Skin epidermis (tissue), 12 donors: ENCODE measurements around the gene SLC35B2.

Experiments used
- H3K27ac ChIP-seq, 21 experiments: fragments of 200-600 bp; sonication (generic) in 11 of 21; one replicate each; pipeline ENCODE4 v1.5.0; 2020; ENCODE audit warnings: mild to moderate bottlenecking in 3 of 21, inconsistent platforms in 2 of 21, moderate library complexity in 2 of 21
- H3K4me3 ChIP-seq, 7 experiments: fragments of 200-600 bp; sonication (generic) in 2 of 7; one replicate each; pipeline ENCODE4 v1.5.0; 2020; ENCODE audit warnings: inconsistent platforms in 2 of 7, mild to moderate bottlenecking in 2 of 7, moderate library complexity in 1 of 7

SLC35B2 gene, protein sequence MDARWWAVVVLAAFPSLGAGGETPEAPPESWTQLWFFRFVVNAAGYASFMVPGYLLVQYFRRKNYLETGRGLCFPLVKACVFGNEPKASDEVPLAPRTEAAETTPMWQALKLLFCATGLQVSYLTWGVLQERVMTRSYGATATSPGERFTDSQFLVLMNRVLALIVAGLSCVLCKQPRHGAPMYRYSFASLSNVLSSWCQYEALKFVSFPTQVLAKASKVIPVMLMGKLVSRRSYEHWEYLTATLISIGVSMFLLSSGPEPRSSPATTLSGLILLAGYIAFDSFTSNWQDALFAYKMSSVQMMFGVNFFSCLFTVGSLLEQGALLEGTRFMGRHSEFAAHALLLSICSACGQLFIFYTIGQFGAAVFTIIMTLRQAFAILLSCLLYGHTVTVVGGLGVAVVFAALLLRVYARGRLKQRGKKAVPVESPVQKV

DNA sequence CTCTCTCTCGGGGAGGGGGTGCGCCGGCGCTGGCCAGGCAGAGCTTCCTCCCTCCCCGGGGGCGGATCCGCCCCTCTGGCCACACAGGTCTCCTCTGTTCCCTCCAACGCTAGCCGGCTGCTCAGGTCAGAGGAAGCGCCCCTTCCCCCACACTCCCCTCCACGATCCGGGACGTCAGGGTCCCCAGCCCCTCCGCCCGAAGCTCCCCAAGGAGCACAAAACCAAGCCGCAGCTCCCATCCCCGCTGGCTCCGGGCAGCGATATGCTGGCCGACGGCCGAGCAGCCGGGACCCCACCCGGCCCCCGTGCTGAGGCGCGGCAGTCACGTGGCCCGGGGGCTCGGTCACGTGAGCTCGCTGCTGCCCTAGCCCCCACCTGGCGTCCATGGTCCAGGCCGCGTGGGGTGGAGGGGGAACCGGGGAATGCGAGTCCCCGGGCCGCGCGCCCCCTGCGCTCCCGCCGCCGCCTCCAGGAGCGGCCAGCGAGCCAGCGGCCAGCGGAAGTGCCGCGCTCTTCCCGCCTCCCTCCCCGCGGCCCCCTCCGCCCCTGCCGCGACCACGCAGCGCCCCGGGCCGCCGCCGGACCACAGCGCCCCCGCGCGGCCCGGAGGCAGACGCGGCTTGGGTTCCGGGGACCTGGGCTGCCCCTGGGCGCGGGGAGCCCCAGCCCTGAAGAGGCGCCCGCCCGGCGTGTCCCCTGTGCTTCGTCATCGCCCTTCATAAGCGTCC, at the start of gene SLC35B2:
Gene SLC35B2 (minus strand): TSS at position 504 of the 728 bp plus-strand sequence. CDS start 118 bp downstream, at position 386.
- peak within 1 kb of the TSS; percentile 65 to 96 (median 76) for H3K4me3 ChIP-seq

GRCh38 chr6:44306710-44307109, 49.4 kb upstream of the SLC35B2 start:
- H3K4me3 ChIP-seq: no peak overlapping the region
- no peak overlapping the region for H3K27ac ChIP-seq

More for the DNA sequence above, at the start of gene SLC35B2:
- H3K27ac ChIP-seq: peak within 1 kb of the TSS; percentile 62 to 96 (median 90)

DNA sequence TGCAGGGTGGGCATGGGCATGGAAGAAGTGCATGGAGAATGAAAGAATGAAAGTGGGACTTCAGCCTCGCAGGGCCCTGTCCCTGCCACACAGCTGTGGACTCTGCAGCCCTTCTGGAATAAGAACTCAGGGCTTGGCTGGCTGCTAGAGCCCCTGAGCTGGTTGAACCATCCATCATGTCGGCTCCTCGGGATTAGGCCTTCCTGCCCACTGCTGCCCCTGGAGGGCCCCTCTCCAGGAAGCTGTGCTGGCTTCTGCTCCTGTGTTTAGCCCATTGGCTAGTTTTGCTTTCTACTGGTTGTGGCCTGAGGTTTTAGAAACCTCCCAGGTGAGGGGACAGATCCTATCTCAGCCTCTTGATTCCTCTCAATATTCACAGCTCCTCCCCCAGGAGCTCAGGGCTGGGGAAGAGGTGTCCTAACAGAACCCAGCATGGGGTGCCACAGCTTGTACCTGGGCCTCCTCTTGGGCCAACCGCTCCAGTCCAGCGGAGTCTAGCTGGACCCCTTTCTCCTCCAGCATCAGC, 47.9 kb upstream of the SLC35B2 start:
- Histone ChIP-seq H3K4me3 (no peak overlapping the region), H3K27ac (no peak overlapping the region)

- Histone ChIP-seq H3K4me3 (no peak overlapping the region), H3K27ac (no peak overlapping the region)
Observed at GRCh38 chr6:44304282-44305199, 47.2 kb upstream of the SLC35B2 start.

- Histone ChIP-seq H3K4me3 (no peak overlapping the region), H3K27ac (no peak overlapping the region)
Observed at GRCh38 chr6:44303842-44304241, 46.5 kb upstream of the SLC35B2 start.

- Histone ChIP-seq H3K27ac (no peak overlapping the region), H3K4me3 (no peak overlapping the region)
Observed at GRCh38 chr6:44302856-44303255, 45.5 kb upstream of the SLC35B2 start.

- H3K27ac ChIP-seq: no peak overlapping the region
- H3K4me3 ChIP-seq: no peak overlapping the region
Observed at GRCh38 chr6:44301782-44302564, 44.6 kb upstream of the SLC35B2 start.

DNA sequence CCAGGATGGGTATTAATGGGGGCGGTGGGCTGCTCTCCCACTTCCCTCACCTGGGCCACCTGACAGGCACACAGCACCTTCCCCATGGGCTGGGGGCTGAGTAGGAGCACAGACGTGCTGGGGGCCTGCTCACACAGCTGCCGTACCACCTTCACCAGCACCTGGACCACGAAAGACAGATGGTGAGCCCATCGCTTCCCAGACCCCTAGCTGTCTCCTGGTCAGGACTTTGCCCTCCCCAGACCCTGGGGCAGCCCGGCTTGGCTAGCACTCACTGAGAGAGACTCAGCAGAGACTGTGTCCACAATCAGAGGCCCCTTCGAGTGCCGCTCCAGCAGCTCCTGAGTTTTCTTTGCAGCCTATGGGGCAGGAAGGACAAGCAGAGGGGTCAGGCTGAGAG, 43.8 kb upstream of the SLC35B2 start:
- H3K27ac ChIP-seq: no peak overlapping the region

GRCh38 chr6:44300292-44300823, 43.0 kb upstream of the SLC35B2 start:
- Histone ChIP-seq H3K27ac (no peak overlapping the region), H3K4me3 (no peak overlapping the region)

More for the DNA sequence above, 43.8 kb upstream of the SLC35B2 start:
- H3K4me3 ChIP-seq: no peak overlapping the region

- Histone ChIP-seq H3K27ac (no peak overlapping the region), H3K4me3 (no peak overlapping the region)
Observed at GRCh38 chr6:44298864-44299263, 41.5 kb upstream of the SLC35B2 start.

DNA sequence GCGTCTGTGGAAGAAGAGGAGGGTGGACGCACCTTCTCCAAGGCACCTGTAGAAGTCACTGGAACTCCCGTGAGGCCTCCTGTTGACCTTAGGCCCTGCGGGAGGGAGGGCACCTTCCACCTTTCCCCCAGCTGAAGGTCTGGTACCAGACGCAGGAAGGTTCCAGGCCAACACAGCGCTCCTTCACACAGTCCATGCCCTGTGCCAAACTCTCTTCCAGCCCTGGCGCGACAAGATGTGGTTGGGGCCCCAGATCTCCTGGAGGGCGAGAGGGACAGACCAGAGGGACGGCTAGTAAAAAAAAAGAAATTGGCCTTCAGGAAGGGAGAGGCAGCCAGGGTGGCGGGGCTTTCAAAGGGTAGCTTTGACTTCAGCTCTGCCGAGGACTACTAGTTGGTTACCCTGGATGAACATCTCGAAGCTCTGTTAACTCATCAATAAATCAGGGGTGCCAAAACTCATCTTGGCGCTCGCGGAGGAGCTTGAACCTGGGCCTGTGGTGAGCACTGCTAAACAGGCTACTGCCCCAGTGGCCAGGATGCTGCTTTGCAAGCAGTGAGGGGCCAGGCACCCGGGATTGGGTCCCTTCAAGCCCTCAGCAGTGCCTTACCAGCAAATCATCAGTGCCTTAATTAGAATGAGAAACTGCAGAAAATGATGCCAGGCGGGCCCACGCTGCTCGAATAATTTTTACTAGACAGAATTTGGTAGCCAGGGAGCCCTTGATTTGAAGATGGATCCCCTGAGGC, 40.9 kb upstream of the SLC35B2 start:
- Histone ChIP-seq H3K27ac (no peak overlapping the region), H3K4me3 (peak overlapping the region in 2 of 7 experiments; percentile 17 to 44)

DNA sequence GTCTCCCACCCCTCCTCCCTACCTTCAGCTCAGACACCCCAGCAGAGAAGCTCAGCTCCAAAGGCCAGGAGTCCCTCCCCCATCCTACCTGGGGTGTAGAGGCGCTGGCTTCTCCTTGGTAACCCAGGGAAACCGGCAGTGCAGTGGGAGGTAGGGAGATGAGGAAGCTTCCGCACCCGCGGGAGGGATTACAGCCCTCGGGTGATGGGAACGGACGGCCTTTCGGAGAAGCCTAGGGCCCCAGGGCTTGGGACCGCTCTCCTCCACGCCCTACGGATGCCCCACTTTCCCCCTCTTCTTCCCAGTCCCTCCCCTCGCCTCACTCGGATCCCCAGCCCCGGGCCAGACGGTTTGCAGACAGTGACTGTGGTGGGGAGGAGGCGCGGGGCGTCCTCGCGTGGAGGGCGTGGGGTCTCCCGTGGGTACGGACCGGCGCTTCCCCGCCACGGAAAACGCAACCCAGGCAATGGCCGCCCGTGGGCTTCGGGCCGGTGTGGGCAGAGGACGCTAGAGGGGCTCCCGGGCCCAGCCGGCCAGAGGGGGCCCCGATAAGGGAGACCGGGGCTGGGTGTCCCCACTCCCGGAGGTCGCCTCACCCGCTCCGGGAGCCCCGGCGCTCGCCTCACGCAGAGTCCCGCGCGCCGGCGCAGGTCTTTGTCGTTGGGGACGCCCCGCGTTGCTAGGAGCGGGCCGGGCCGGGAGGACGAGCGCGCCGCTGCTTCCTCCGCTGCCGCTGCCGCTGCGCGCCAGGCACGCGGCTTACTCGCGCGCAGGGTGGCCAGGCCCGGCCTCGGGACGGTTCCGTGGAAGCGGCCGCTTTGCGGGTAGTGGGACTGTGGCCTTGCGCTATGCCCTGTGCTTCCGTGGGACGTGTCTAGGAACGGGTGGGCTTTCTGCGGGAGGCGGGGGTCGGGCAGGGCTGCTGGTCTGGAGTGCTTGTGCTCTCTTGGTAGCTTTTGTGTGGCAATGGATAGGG, 40.0 kb upstream of the SLC35B2 start:
- H3K27ac ChIP-seq: no peak overlapping the region

DNA sequence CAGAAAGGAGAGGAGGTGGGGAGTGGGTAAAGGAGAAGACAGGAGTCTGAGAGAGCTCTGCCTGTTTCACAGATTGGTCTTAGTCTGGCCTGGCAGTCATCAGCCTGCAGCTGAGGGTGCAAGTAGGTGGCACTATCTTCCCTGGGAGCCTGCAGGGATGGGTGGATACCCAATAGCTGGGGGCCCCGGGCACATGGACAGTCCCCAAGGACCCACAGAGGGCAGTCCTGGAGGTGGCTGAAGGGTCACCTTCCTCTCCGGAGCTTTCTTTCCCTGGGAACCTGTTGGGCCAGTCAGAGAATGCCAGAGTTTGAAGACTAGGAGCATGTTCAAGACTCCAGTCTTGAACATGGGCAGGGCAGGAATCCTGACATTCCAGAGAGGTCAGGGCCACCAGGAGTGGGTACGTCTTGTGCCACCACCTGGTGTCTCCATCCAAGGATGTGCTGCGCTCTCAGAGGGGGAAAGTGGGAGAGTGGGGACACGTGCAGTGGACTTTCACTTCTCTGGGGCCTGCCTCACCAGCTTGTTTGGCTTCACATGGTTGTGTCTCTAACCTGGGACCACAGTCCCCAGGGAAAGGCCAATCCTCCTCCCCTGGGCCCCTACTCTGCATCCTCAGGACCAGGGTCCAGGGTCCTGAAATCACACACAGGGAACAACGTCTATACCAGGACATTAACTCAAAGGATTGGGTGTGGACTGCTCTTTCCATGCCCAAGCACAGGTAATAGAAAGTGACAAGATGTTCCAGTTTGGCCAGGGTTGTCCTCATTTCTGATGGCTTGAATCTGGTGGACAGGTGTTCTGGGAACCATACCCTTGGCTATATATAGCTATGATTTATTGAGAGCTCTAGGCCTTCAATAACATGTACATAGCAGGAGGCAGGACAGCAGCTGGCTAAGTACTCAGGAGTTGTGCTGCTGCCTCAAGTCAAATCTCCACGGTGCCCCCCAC, 37.8 kb upstream of the SLC35B2 start:
- Histone ChIP-seq H3K4me3 (no peak overlapping the region), H3K27ac (no peak overlapping the region)

More for the DNA sequence above, 40.0 kb upstream of the SLC35B2 start:
- peak overlapping the region; percentile 17 to 46 (median 23) for H3K4me3 ChIP-seq

- Histone ChIP-seq H3K4me3 (no peak overlapping the region), H3K27ac (no peak overlapping the region)
Observed at GRCh38 chr6:44292661-44293365, 35.5 kb upstream of the SLC35B2 start.

- Histone ChIP-seq H3K27ac (no peak overlapping the region), H3K4me3 (no peak overlapping the region)
Observed at GRCh38 chr6:44291841-44292240, 34.5 kb upstream of the SLC35B2 start.
